B cell (primary cell): ENCODE results near the gene CHCHD3.

Source experiments
- EZH2 ChIP-seq: IDR thresholded peaks from 2 replicates; pipeline ENCODE4 v1.6.1; 2012; ENCODE audit warnings: borderline replicate concordance, low read depth, mild to moderate bottlenecking, moderate library complexity, low read length; ENCODE audit not compliant: insufficient read depth, poor library complexity, severe bottlenecking
- TF ChIP-seq, protein P1 (sequence below): fragments of 200-600 bp; IDR thresholded peaks from one replicate; pipeline ENCODE4 v1.8.0; 2022; ENCODE audit warnings: antibody characterized with exemption, mild to moderate bottlenecking

- TF ChIP-seq, protein P1, sequence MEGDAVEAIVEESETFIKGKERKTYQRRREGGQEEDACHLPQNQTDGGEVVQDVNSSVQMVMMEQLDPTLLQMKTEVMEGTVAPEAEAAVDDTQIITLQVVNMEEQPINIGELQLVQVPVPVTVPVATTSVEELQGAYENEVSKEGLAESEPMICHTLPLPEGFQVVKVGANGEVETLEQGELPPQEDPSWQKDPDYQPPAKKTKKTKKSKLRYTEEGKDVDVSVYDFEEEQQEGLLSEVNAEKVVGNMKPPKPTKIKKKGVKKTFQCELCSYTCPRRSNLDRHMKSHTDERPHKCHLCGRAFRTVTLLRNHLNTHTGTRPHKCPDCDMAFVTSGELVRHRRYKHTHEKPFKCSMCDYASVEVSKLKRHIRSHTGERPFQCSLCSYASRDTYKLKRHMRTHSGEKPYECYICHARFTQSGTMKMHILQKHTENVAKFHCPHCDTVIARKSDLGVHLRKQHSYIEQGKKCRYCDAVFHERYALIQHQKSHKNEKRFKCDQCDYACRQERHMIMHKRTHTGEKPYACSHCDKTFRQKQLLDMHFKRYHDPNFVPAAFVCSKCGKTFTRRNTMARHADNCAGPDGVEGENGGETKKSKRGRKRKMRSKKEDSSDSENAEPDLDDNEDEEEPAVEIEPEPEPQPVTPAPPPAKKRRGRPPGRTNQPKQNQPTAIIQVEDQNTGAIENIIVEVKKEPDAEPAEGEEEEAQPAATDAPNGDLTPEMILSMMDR: no peak
- no peak for TF ChIP-seq EZH2
Observed at GRCh38 chr7:132830941-132831340, 250.9 kb downstream of the CHCHD3 start.
